Measurements from ENCODE around the gene TMEM201. TPM values are rescaled to one million over a fixed set of nuclear protein-coding genes. Genes with fewer than 3 reads are reported as not detected.

TMEM201 gene
- total RNA-seq, 2 donors from 2014 or later, result 24.1 TPM

GRCh38 chr1:9595156-9595967 is 6.7 kb downstream of the TMEM201 start:
- Histone ChIP-seq H3K9me3 (ENCODE audit: control insufficient read depth, low read length) (no peaks in the 10 kb centered on the region), H3K4me1 (ENCODE audit: control insufficient read depth, insufficient read depth, low read length) (peaks cover 23% of the 10 kb centered on the region), H3K36me3 (ENCODE audit: control insufficient read depth, insufficient read depth, low read length) (peaks cover 12% of the 10 kb centered on the region), H3K27me3 (ENCODE audit: control insufficient read depth, insufficient read depth, low read length, poor library complexity, severe bottlenecking) (no peaks in the 10 kb centered on the region), H3K27ac (ENCODE audit: low read depth, low read length) (no peak overlapping the region), H3K9ac (ENCODE audit: extremely low read depth, low read length, poor library complexity, severe bottlenecking) (no peak overlapping the region), H3K4me3 (ENCODE audit: low read length) (no peak overlapping the region)
- no peak overlapping the region for H3K4me3 Mint-ChIP-seq
- H3K9me3 Mint-ChIP-seq, result no peaks in the 10 kb centered on the region
- H3K36me3 Mint-ChIP-seq (ENCODE audit: low read depth), result peaks cover 6% of the 10 kb centered on the region
- WGBS, 2 experiments (ENCODE audit: insufficient coverage in 1 of 2, insufficient read length in 1 of 2), result 88 to 89% methylated on average over 15 to 17 of the region's 17 CpGs
- H3K4me1 Mint-ChIP-seq, result peaks cover 28% of the 10 kb centered on the region
- TF ChIP-seq CTCF (conservative IDR thresholded peaks at IDR 0.05), result no peak
- no peak for DNase-seq
- no peaks in the 10 kb centered on the region for H3K27me3 Mint-ChIP-seq (ENCODE audit: insufficient read depth)
- H3K27ac Mint-ChIP-seq, result no peak overlapping the region

- Histone ChIP-seq H3K36me3 (ENCODE audit: control insufficient read depth, insufficient read depth, low read length) (peaks cover 13% of the 10 kb centered on the region), H3K4me1 (ENCODE audit: control insufficient read depth, insufficient read depth, low read length) (peaks cover 19% of the 10 kb centered on the region), H3K27ac (ENCODE audit: low read depth, low read length) (no peak overlapping the region), H3K9me3 (ENCODE audit: control insufficient read depth, low read length) (no peaks in the 10 kb centered on the region), H3K27me3 (ENCODE audit: control insufficient read depth, insufficient read depth, low read length, poor library complexity, severe bottlenecking) (no peaks in the 10 kb centered on the region), H3K4me3 (ENCODE audit: low read length) (no peak overlapping the region), H3K9ac (ENCODE audit: extremely low read depth, low read length, poor library complexity, severe bottlenecking) (no peak overlapping the region)
- no peak for TF ChIP-seq CTCF (conservative IDR thresholded peaks at IDR 0.05)
- 96 to 98% methylated on average over 12 of the region's 12 CpGs for WGBS, 2 experiments (ENCODE audit: insufficient coverage in 1 of 2, insufficient read length in 1 of 2)
- Mint-ChIP-seq H3K27me3 (ENCODE audit: insufficient read depth) (no peaks in the 10 kb centered on the region), H3K27ac (no peak overlapping the region), H3K36me3 (ENCODE audit: low read depth) (peaks cover 6% of the 10 kb centered on the region), H3K9me3 (no peaks in the 10 kb centered on the region), H3K4me1 (peaks cover 23% of the 10 kb centered on the region), H3K4me3 (no peak overlapping the region)
- DNase-seq, result no peak
Measured at GRCh38 chr1:9595968-9596340, 7.2 kb downstream of the TMEM201 start.

- WGBS, 2 experiments (ENCODE audit: insufficient coverage in 1 of 2, insufficient read length in 1 of 2), result 96 to 97% methylated on average over 9 to 27 of the region's 27 CpGs
- H3K27me3 Mint-ChIP-seq (ENCODE audit: insufficient read depth), result no peaks in the 10 kb centered on the region
- Histone ChIP-seq H3K4me3 (ENCODE audit: low read length) (no peak overlapping the region), H3K9me3 (ENCODE audit: control insufficient read depth, low read length) (no peaks in the 10 kb centered on the region), H3K27me3 (ENCODE audit: control insufficient read depth, insufficient read depth, low read length, poor library complexity, severe bottlenecking) (no peaks in the 10 kb centered on the region), H3K27ac (ENCODE audit: low read depth, low read length) (no peak overlapping the region), H3K9ac (ENCODE audit: extremely low read depth, low read length, poor library complexity, severe bottlenecking) (no peak overlapping the region), H3K36me3 (ENCODE audit: control insufficient read depth, insufficient read depth, low read length) (peaks cover 13% of the 10 kb centered on the region), H3K4me1 (ENCODE audit: control insufficient read depth, insufficient read depth, low read length) (peaks cover 19% of the 10 kb centered on the region)
- peaks cover 21% of the 10 kb centered on the region for H3K4me1 Mint-ChIP-seq
- no peak for DNase-seq
- TF ChIP-seq CTCF (conservative IDR thresholded peaks at IDR 0.05), result no peak
- H3K27ac Mint-ChIP-seq, result no peak overlapping the region
- H3K9me3 Mint-ChIP-seq, result no peaks in the 10 kb centered on the region
- peaks cover 6% of the 10 kb centered on the region for H3K36me3 Mint-ChIP-seq (ENCODE audit: low read depth)
- no peak overlapping the region for H3K4me3 Mint-ChIP-seq
Measured at GRCh38 chr1:9596415-9597123, 7.9 kb downstream of the TMEM201 start.
